ENCODE measurements around the gene LIMS2.

LIMS2 gene

DNA sequence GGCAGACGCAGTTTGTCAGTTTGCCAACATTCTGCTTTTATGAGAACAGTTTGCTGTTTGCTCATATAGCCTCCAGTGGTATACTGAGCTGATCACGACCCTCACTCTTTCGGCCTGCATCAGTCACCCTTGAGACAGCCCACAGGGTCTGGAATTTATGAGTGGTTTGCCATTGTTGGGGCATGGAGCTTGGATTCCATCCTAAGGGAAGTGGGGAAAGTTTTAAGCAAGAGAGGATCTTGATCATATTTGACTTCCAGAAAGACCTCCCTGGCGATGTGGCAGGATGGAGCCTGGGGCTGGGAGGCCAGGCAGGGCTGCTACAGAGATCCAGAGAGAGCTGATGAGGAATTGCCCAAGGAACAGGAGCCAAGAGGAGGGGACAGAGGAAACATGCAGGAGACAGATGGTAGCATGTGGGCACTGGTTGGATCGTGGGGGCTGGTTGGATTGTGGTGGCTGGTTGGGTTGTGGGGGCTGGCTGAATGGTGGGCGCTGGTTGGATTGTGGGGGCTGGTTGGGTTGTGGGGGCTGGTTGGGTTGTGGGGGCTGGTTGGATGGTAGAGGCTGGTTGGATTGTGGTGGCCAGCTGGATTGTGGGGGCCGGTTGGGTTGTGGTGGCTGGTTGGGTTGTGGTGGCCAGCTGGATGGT is 56.7 kb downstream of the LIMS2 start:
- Histone ChIP-seq H3K4me1 (ENCODE audit: control insufficient read depth in 1 of 2, insufficient read depth in 2 of 2, low read length in 2 of 2) (no peaks in the 10 kb centered on the region), H3K9me3 (ENCODE audit: control insufficient read depth in 1 of 2, low read length in 2 of 2) (peaks cover 0 to 5% of the 10 kb centered on the region in 2 donors)

DNA sequence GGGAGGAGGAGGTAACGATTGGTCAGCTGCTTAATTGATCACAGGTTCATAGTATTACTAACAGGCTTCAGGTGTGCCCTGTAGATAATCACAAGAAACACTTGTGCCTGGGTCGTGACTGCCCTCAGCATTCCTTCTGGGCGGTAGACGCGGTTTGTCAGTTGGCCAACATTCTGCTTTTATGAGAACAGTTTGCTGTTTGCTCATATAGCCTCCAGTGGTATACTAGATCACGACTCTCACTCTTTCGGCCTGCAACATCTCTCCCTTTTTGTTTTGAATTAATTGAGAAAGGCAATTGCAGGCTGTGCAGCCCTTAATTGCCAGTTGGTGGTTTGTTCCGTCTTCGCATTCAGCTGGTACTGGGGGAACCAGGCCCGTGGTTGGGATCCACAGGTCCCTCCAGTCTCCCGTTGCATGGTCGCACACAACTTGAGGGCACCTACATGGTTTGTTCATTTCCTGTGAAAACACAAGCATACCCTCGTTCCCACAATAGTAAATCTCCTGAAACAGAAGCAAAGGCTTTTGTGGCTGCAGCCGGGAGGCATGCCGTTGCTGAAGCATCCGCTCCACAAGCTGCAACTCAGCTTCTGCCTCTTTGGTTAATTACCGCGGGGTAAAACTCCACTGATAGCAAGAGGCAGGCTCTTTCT is 59.7 kb downstream of the LIMS2 start:
- peaks cover 0 to 2% of the 10 kb centered on the region in 2 donors for H3K36me3 ChIP-seq (ENCODE audit: control insufficient read depth in 1 of 2, insufficient read depth in 2 of 2, low read length in 2 of 2)
- H3K27ac ChIP-seq (ENCODE audit: low read length) = no peak overlapping the region
- H3K9me3 ChIP-seq (ENCODE audit: control insufficient read depth in 1 of 2, low read length in 2 of 2) = peaks cover 0 to 25% of the 10 kb centered on the region in 2 donors
- H3K4me3 ChIP-seq (ENCODE audit: low read depth in 1 of 2, low read length in 2 of 2) = no peak overlapping the region
- no peaks in the 10 kb centered on the region for H3K27me3 ChIP-seq (ENCODE audit: low read depth, low read length)
- H3K4me1 ChIP-seq (ENCODE audit: control insufficient read depth in 1 of 2, insufficient read depth in 2 of 2, low read length in 2 of 2) = no peaks in the 10 kb centered on the region

More for the DNA sequence above, 56.7 kb downstream of the LIMS2 start:
- Histone ChIP-seq H3K27me3 (ENCODE audit: low read depth, low read length) (no peaks in the 10 kb centered on the region), H3K4me3 (ENCODE audit: low read depth in 1 of 2, low read length in 2 of 2) (no peak overlapping the region), H3K27ac (ENCODE audit: low read length) (no peak overlapping the region), H3K36me3 (ENCODE audit: control insufficient read depth in 1 of 2, insufficient read depth in 2 of 2, low read length in 2 of 2) (no peaks in the 10 kb centered on the region)

DNA sequence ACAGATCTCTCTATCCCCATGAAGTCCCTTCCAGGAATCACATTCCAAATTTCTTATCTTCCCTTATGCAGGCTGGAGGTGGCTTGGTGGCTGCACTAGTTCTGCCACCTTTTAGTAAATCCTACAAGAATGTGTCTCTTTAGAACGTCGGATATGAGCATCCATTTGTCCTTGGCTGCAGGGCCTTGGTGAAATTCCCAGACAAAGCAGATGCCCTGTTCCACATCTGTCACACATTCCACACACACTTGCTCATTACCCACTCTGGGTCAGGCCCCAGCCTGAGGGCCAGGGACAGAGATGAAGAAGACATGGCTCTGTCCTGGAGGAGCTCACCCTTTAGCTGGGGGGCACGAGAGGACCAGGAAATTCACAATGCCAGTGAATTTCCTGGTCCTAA is 60.6 kb downstream of the LIMS2 start:
- Histone ChIP-seq H3K4me1 (ENCODE audit: control insufficient read depth in 1 of 2, insufficient read depth in 2 of 2, low read length in 2 of 2) (no peaks in the 10 kb centered on the region), H3K9me3 (ENCODE audit: control insufficient read depth in 1 of 2, low read length in 2 of 2) (peaks cover 0 to 25% of the 10 kb centered on the region in 2 donors), H3K27me3 (ENCODE audit: low read depth, low read length) (no peaks in the 10 kb centered on the region), H3K4me3 (ENCODE audit: low read depth in 1 of 2, low read length in 2 of 2) (no peak overlapping the region), H3K27ac (ENCODE audit: low read length) (no peak overlapping the region), H3K36me3 (ENCODE audit: control insufficient read depth in 1 of 2, insufficient read depth in 2 of 2, low read length in 2 of 2) (peaks cover 0 to 2% of the 10 kb centered on the region in 2 donors)

DNA sequence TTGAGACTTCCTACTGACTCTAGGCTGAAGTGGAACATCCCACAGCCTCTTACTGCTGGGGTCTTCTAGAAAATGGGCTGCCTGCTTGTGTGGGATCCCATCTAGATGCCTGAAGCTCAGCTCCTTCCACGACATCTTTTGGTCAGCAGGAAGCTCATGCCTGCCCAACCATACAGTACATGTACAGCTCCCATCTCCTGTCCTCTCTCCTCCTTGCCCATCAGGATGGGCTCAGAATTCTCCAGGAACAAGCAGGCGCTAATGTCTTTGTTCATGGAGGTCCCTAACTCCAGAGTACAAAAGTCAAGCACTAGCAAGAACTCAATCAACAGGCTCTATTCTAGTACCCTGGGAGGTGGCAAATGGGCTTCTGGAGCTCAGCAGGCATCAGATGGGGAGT is 61.1 kb downstream of the LIMS2 start:
- Histone ChIP-seq H3K4me3 (ENCODE audit: low read depth in 1 of 2, low read length in 2 of 2) (no peak overlapping the region), H3K9me3 (ENCODE audit: control insufficient read depth in 1 of 2, low read length in 2 of 2) (peaks cover 0 to 25% of the 10 kb centered on the region in 2 donors), H3K27ac (ENCODE audit: low read length) (no peak overlapping the region), H3K4me1 (ENCODE audit: control insufficient read depth in 1 of 2, insufficient read depth in 2 of 2, low read length in 2 of 2) (no peaks in the 10 kb centered on the region), H3K27me3 (ENCODE audit: low read depth, low read length) (no peaks in the 10 kb centered on the region), H3K36me3 (ENCODE audit: control insufficient read depth in 1 of 2, insufficient read depth in 2 of 2, low read length in 2 of 2) (peaks cover 0 to 2% of the 10 kb centered on the region in 2 donors)

DNA sequence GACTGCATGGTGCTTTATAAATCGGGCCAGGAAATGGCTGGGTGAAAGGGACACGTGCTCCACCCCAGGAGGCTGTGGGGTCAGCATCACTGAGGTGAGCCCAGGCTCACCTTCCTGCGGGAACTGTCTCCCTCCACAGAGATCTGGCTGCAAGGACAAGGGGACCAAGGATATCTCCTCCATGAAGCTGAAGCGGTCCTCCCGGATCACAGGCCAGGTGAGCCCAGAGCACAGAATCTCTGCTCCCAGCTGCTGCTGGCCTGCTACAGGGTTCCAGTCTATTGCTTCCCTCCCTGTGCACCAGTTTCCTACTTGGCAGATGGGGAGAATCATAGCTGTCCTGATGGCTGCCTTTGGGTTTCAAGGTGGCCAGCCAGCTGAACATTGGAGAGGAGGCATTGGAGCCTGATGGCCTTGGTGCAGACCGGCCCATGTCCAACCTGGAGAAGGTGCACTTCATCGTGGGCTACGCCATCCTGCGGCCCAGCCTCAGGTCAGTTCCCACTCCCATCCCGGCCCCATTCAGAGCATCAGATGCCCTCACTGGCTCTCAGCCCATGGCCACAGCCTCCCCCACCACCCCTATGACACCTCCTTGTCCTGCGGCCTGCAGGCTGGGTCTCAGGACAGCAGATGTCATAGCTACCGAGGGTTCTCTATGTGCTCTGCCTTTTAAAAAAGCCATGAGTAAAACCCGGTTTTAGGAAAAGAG is 63.1 kb downstream of the LIMS2 start:
- H3K4me1 ChIP-seq (ENCODE audit: control insufficient read depth in 1 of 2, insufficient read depth in 2 of 2, low read length in 2 of 2) = no peaks in the 10 kb centered on the region
- peaks cover 0 to 25% of the 10 kb centered on the region in 2 donors for H3K9me3 ChIP-seq (ENCODE audit: control insufficient read depth in 1 of 2, low read length in 2 of 2)
- H3K4me3 ChIP-seq (ENCODE audit: low read depth in 1 of 2, low read length in 2 of 2) = no peak overlapping the region
- H3K36me3 ChIP-seq (ENCODE audit: control insufficient read depth in 1 of 2, insufficient read depth in 2 of 2, low read length in 2 of 2) = peaks cover 0 to 2% of the 10 kb centered on the region in 2 donors
- H3K27ac ChIP-seq (ENCODE audit: low read length) = no peak overlapping the region
- no peaks in the 10 kb centered on the region for H3K27me3 ChIP-seq (ENCODE audit: low read depth, low read length)

DNA sequence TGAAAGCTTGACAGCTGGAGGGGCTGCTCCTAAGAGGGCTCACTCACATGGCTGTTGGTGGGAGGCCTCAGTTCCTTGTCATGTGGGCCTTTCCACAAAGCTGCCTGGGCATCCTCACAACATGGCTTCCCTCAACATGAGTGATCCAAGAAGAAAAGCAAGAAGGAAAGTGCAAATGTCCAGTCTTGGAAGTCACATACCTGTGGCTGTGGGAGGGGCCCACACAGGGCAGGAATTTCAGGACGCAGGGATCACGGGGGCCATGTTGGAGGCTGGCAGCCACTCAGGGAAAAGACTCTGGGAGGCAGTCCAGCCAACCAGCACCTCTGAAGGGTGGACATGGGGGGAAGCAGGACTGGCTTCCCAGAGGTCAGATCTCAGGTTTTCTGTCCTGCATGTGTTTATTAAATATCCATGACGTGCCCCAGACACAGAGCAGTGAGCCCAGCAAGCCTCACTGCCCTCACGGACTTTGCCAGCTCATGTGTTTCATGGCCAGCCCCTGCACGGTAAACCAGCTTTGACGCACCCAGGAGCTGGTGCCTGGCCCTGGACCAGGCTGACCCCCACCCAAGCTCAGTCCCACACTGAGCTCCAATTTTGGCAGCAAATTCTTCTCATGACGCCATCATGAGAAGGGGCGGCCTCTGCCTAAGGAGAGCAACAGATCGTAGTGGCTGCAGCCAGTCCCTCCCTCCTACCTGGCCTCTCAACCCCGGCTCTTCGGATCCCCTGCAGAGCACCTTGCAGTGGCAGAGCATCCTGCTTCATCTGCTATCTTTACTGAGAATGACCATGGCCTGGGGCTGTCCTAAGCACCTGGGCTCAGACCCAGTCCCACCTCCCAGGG is 64.0 kb downstream of the LIMS2 start:
- Histone ChIP-seq H3K36me3 (ENCODE audit: control insufficient read depth in 1 of 2, insufficient read depth in 2 of 2, low read length in 2 of 2) (peaks cover 0 to 2% of the 10 kb centered on the region in 2 donors), H3K9me3 (ENCODE audit: control insufficient read depth in 1 of 2, low read length in 2 of 2) (peaks cover 0 to 25% of the 10 kb centered on the region in 2 donors), H3K27ac (ENCODE audit: low read length) (no peak overlapping the region), H3K27me3 (ENCODE audit: low read depth, low read length) (no peaks in the 10 kb centered on the region), H3K4me1 (ENCODE audit: control insufficient read depth in 1 of 2, insufficient read depth in 2 of 2, low read length in 2 of 2) (no peaks in the 10 kb centered on the region), H3K4me3 (ENCODE audit: low read depth in 1 of 2, low read length in 2 of 2) (no peak overlapping the region)

DNA sequence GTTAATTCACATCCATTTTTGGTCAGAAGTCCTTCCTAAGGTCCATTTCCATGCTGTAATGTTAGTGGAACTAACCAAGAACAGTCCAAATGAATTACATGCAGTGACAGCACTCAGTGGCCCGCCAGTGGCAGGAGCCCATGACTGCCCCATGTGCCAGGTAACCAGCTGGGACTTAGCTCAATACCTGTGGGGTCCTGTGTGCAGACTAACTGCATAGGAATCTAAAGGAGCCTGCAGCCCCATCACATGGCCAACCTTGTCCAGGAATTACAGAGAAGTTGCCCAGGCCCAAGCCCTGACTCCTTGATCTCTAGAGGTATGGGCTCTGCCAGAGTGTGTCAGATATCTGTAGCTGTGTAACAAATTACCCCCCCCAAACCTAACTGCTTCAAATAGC is 64.8 kb downstream of the LIMS2 start:
- no peak overlapping the region for H3K27ac ChIP-seq (ENCODE audit: low read length)
- H3K4me1 ChIP-seq (ENCODE audit: control insufficient read depth in 1 of 2, insufficient read depth in 2 of 2, low read length in 2 of 2) = no peaks in the 10 kb centered on the region
- H3K9me3 ChIP-seq (ENCODE audit: control insufficient read depth in 1 of 2, low read length in 2 of 2) = peaks cover 0 to 25% of the 10 kb centered on the region in 2 donors
- no peak overlapping the region for H3K4me3 ChIP-seq (ENCODE audit: low read depth in 1 of 2, low read length in 2 of 2)
- H3K36me3 ChIP-seq (ENCODE audit: control insufficient read depth in 1 of 2, insufficient read depth in 2 of 2, low read length in 2 of 2) = peaks cover 0 to 2% of the 10 kb centered on the region in 2 donors
- no peaks in the 10 kb centered on the region for H3K27me3 ChIP-seq (ENCODE audit: low read depth, low read length)

DNA sequence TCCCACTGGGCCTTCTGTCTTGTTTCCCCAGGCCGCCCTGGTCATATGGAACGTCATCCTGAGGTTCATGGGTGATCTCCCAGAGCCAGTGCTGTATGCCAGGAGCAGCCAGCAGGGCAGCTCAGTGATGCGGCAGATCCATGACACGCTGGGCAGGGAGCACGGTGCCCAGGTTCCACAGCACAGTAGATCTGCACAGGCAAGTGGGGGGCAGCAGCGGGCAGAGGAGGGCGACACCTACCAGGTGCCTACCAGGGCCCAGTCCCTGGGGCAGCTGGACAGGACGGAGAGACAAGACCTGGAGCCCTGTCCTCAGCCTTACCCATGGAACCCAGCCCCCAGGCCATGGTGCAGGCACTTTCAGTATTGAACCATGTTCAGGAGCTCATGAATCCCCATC is 65.5 kb downstream of the LIMS2 start:
- H3K4me1 ChIP-seq (ENCODE audit: control insufficient read depth in 1 of 2, insufficient read depth in 2 of 2, low read length in 2 of 2) = no peaks in the 10 kb centered on the region
- H3K9me3 ChIP-seq (ENCODE audit: control insufficient read depth in 1 of 2, low read length in 2 of 2) = peaks cover 0 to 25% of the 10 kb centered on the region in 2 donors
- H3K27me3 ChIP-seq (ENCODE audit: low read depth, low read length) = no peaks in the 10 kb centered on the region
- no peak overlapping the region for H3K4me3 ChIP-seq (ENCODE audit: low read depth in 1 of 2, low read length in 2 of 2)
- H3K27ac ChIP-seq (ENCODE audit: low read length) = no peak overlapping the region
- H3K36me3 ChIP-seq (ENCODE audit: control insufficient read depth in 1 of 2, insufficient read depth in 2 of 2, low read length in 2 of 2) = peaks cover 0 to 2% of the 10 kb centered on the region in 2 donors

DNA sequence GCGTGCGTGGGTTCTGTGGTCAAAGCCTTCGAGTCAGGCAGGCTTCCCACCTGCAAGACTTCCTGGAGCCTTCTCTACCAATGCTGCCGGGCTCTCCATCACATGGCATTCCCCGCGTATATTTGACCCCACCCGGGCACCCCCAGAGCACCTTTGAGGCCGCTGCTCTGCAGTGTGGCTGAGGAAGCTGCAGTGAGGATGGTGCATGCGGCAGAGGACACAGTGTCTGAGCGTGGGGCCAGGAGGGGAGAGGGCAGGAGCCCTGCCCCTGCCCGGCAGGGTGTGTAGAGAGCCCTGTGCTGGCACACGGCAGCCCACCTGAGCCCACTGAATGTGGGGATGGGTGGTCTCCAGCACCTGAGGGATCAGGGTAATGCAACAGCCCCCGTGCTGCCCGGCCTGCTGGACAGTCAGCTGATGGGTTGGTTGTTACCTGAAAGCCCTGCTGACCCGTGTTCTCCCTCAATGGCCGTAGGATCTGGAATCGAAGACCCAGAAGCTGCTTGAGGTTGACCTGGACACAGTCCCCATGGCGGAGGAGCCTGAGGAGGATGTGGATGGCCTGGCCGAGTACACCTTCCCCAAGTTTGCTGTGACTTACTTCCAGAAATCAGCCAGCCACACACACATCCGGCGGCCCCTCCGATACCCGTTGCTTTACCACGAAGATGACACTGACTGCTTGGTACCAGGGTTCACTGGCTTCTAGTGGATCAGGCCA is 66.1 kb downstream of the LIMS2 start:
- Histone ChIP-seq H3K9me3 (ENCODE audit: control insufficient read depth in 1 of 2, low read length in 2 of 2) (peaks cover 0 to 25% of the 10 kb centered on the region in 2 donors), H3K4me3 (ENCODE audit: low read depth in 1 of 2, low read length in 2 of 2) (no peak overlapping the region), H3K27ac (ENCODE audit: low read length) (no peak overlapping the region), H3K4me1 (ENCODE audit: control insufficient read depth in 1 of 2, insufficient read depth in 2 of 2, low read length in 2 of 2) (no peaks in the 10 kb centered on the region), H3K36me3 (ENCODE audit: control insufficient read depth in 1 of 2, insufficient read depth in 2 of 2, low read length in 2 of 2) (peaks cover 0 to 2% of the 10 kb centered on the region in 2 donors), H3K27me3 (ENCODE audit: low read depth, low read length) (no peaks in the 10 kb centered on the region)

DNA sequence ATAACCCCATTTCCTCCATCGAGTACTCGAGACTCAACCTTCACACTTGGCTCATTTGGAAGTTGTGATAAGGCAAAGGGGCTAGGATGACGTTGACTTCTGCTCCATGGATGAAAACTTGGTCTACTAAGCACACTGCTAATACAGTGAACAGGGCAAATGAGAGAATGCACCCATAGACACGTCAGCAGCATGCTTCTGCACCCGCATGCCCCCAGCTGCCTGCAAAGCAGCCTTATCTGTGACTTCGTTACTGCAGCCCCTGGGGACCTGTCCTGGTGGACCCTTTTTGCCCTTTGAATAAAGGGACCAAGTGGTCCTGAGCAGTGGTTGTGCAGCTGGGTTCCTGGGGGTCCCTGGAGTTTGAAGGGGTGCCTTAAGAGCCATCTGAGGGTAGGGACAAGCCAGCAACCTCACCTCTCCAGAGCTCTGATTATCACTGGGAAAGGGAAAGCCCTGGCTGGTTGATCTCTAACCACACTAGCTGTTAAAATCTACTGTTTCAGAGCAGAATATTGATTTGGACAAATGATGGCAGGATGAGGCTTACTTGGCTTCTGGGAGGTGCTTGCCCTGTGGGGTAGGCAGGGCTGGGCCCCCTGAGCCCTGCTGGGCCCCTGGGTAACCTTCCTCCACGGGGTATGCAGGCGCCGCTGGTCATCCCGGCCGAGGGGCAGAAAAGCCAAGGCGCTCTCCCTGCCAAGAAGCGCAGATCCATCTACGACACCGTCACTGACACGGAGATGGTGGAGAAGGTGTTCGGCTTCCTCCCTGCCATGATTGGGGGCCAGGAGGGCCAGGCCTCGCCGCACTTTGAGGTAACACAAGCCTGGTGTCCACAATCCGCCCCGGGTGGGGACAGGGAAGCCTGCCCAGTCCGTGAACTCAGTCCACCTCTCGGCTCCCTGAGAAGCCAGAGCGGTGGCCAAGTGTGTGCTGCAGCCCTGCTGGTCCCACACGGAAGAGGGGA is 67.0 kb downstream of the LIMS2 start:
- Histone ChIP-seq H3K27me3 (ENCODE audit: low read depth, low read length) (no peaks in the 10 kb centered on the region), H3K9me3 (ENCODE audit: control insufficient read depth in 1 of 2, low read length in 2 of 2) (peaks cover 0 to 17% of the 10 kb centered on the region in 2 donors), H3K4me1 (ENCODE audit: control insufficient read depth in 1 of 2, insufficient read depth in 2 of 2, low read length in 2 of 2) (no peaks in the 10 kb centered on the region), H3K27ac (ENCODE audit: low read length) (no peak overlapping the region), H3K4me3 (ENCODE audit: low read depth in 1 of 2, low read length in 2 of 2) (no peak overlapping the region), H3K36me3 (ENCODE audit: control insufficient read depth in 1 of 2, insufficient read depth in 2 of 2, low read length in 2 of 2) (peaks cover 0 to 2% of the 10 kb centered on the region in 2 donors)

Measured in muscle layer of duodenum (tissue), 2 donors.